IMR-90 (cell line): ENCODE data around the gene SLC25A21. TPM values are rescaled to one million over a fixed set of nuclear protein-coding genes. Genes with fewer than 3 reads are reported as not detected.

Source experiments
- ATAC-seq: fragments of 200-7000 bp; cut with Tn5 transposase; 2 replicates; pipeline ENCODE4 v1.9.1; 2020; ENCODE audit warnings: low read depth, mild to moderate bottlenecking, moderate library complexity
- BruUV-seq: library from RNA; stranded (reverse); fragments of 400-500 nt; replicated peaks from 2 replicates; lab custom pipeline; 2021; lab: Mats Ljungman, UMichigan
- CTCF ChIA-PET: fragments of 300-600 bp; formaldehyde crosslinking; extraction: SDS; loops from one replicate; lab custom pipeline; 2021; ENCODE audit warnings: antibody characterized with exemption; lab: Yijun Ruan, JAX
- POLR2A ChIA-PET: fragments of 300-600 bp; sonication (Branson Sonifier 250); formaldehyde crosslinking; loops from one replicate; lab custom pipeline; 2022; ENCODE audit warnings: antibody characterized with exemption; ENCODE audit not compliant: unreplicated experiment; lab: Charles Lee
- DNase-seq: peaks from one replicate; pipeline ENCODE4 v3.0.0; 2013
- H2AFZ ChIP-seq: replicated peaks from 2 replicates; pipeline ENCODE3; 2013; ENCODE audit warnings: low read length, mild to moderate bottlenecking; ENCODE audit not compliant: poor library complexity
- H2AK5ac ChIP-seq: 2 replicates; pipeline ENCODE4 v1.6.1; 2013; ENCODE audit warnings: low read depth, low read length, inconsistent platforms
- H2AK9ac ChIP-seq: replicated peaks from 2 replicates; pipeline ENCODE3; 2013; ENCODE audit warnings: mild to moderate bottlenecking, low read depth, low read length, moderate library complexity; ENCODE audit not compliant: poor library complexity
- H2BK120ac ChIP-seq: 2 replicates; pipeline ENCODE4 v1.6.1; 2013; ENCODE audit warnings: low read depth, low read length, inconsistent platforms
- H2BK15ac ChIP-seq: 3 replicates; pipeline ENCODE4 v1.6.1; 2013; ENCODE audit warnings: low read depth, low read length, inconsistent platforms
- H2BK20ac ChIP-seq: 2 replicates; pipeline ENCODE4 v1.6.1; 2013; ENCODE audit warnings: low read depth, mild to moderate bottlenecking, inconsistent platforms, low read length, moderate library complexity
- H2BK5ac ChIP-seq: 2 replicates; pipeline ENCODE4 v1.6.1; 2013; ENCODE audit warnings: mild to moderate bottlenecking, low read depth, low read length, inconsistent platforms; ENCODE audit not compliant: poor library complexity, severe bottlenecking
- H3K14ac ChIP-seq: replicated peaks from 2 replicates; pipeline ENCODE4 v1.6.1; 2013; ENCODE audit warnings: low read depth, low read length, inconsistent platforms
- H3K18ac ChIP-seq: 2 replicates; pipeline ENCODE4 v1.6.1; 2013; ENCODE audit warnings: low read depth, low read length, control low read depth
- H3K23ac ChIP-seq: 2 replicates; pipeline ENCODE4 v1.6.1; 2013; ENCODE audit warnings: low read depth, low read length, inconsistent platforms
- H3K27ac ChIP-seq: 2 replicates; pipeline ENCODE4 v1.5.1; 2013; ENCODE audit warnings: mild to moderate bottlenecking, control low read depth, low read length; ENCODE audit not compliant: insufficient read depth
- H3K27me3 ChIP-seq: 2 replicates; pipeline ENCODE4 v1.6.1; 2013; ENCODE audit warnings: low read length; ENCODE audit not compliant: control insufficient read depth, insufficient read depth
- H3K36me3 ChIP-seq: 2 replicates; pipeline ENCODE4 v1.6.1; 2013; ENCODE audit warnings: low read length, mixed read lengths; ENCODE audit not compliant: control insufficient read depth, insufficient read depth
- H3K4ac ChIP-seq: 2 replicates; pipeline ENCODE4 v1.6.1; 2013; ENCODE audit warnings: low read depth, low read length, inconsistent platforms
- H3K4me1 ChIP-seq: 2 replicates; pipeline ENCODE4 v1.6.1; 2013; ENCODE audit warnings: low read length, mixed read lengths; ENCODE audit not compliant: control insufficient read depth, insufficient read depth
- H3K4me2 ChIP-seq: 2 replicates; pipeline ENCODE4 v1.6.1; 2013; ENCODE audit warnings: low read depth, mild to moderate bottlenecking, control low read depth, low read length, moderate library complexity
- H3K4me3 ChIP-seq: 2 replicates; pipeline ENCODE4 v1.5.1; 2013; ENCODE audit warnings: low read depth, mild to moderate bottlenecking, control low read depth, low read length, moderate library complexity; ENCODE audit not compliant: insufficient read depth
- H3K56ac ChIP-seq: 2 replicates; pipeline ENCODE4 v1.6.1; 2013; ENCODE audit warnings: low read length, inconsistent platforms; ENCODE audit not compliant: insufficient read depth; ENCODE audit errors: extremely low read depth
- H3K79me1 ChIP-seq, 2 experiments: 2 replicates each; pipeline ENCODE4 v1.6.1; 2013; ENCODE audit warnings: low read length in 2 of 2, inconsistent platforms in 1 of 2, low read depth in 1 of 2
- H3K9ac ChIP-seq: 2 replicates; pipeline ENCODE4 v1.6.1; 2013; ENCODE audit warnings: low read depth, low read length, control low read depth
- H3K9me1 ChIP-seq: 2 replicates; pipeline ENCODE4 v1.6.1; 2013; ENCODE audit warnings: low read length, inconsistent platforms; ENCODE audit not compliant: insufficient read depth
- H3K9me3 ChIP-seq: 2 replicates; pipeline ENCODE4 v1.6.1; 2013; ENCODE audit warnings: low read length; ENCODE audit not compliant: control insufficient read depth, insufficient read depth
- H4K20me1 ChIP-seq: 2 replicates; pipeline ENCODE4 v1.6.1; 2013; ENCODE audit warnings: low read length, inconsistent platforms; ENCODE audit not compliant: insufficient read depth
- H4K5ac ChIP-seq: 2 replicates; pipeline ENCODE4 v1.6.1; 2013; ENCODE audit warnings: mild to moderate bottlenecking, low read depth, low read length, control low read depth
- H4K8ac ChIP-seq, 2 experiments: 2 replicates each; pipeline ENCODE4 v1.6.1; 2013; ENCODE audit warnings: low read depth in 2 of 2, low read length in 2 of 2, control low read depth in 1 of 2, inconsistent platforms in 1 of 2
- H4K91ac ChIP-seq: 2 replicates; pipeline ENCODE4 v1.6.1; 2013; ENCODE audit warnings: low read depth, low read length, inconsistent platforms; ENCODE audit not compliant: insufficient read depth
- RAD21 ChIP-seq: IDR thresholded peaks from 2 replicates; pipeline ENCODE4 v1.6.1; 2012; ENCODE audit warnings: low read length, improper control_type of control experiment
- WGBS, 2 experiments: methylation state at CpG; one replicate each; pipeline versions ENCODE4 v1.1.5 to v1.1.7; 2013; ENCODE audit warnings: missing lambda C conversion rate in 2 of 2; ENCODE audit not compliant: insufficient read length in 1 of 2; ENCODE audit errors: extremely low coverage in 2 of 2; 5-methylcytosine and 5-hydroxymethylcytosine counted together
- dilution Hi-C: fragments of 300-500 bp; cut with HindIII; formaldehyde crosslinking; loops from one replicate; pipeline ENCODE4 v1.14.3; 2018; ENCODE audit warnings: low sequenced_read_pairs; ENCODE audit not compliant: unreplicated experiment
- in situ Hi-C: fragments of 300-500 bp; cut with MboI; formaldehyde crosslinking; loops from 3 replicates; pipeline ENCODE4 v1.14.3; 2019; ENCODE audit warnings: low sequenced_read_pairs, inconsistent platforms, mixed read lengths
- intact Hi-C: fragments of 100-400 bp; cut with micrococcal nuclease; formaldehyde crosslinking; loops from 2 replicates; pipeline ENCODE4 v1.10.0; 2022
- polyA plus RNA-seq, 3 experiments: library from polyadenylated mRNA; depleted of rRNA; stranded (reverse); fragments of >200 nt; gene quantifications; 2 replicates each; pipeline ENCODE4 v1.2.3, GENCODE V29; 2012; ENCODE audit warnings: low replicate concordance in 1 of 3
- total RNA-seq: library from RNA; depleted of rRNA; stranded (reverse); fragments of >200 nt; gene quantifications from 2 replicates; pipeline ENCODE4 v1.2.3, GENCODE V29; 2012

The SLC25A21 gene
- total and polyA plus RNA-seq, 2 of the 4 experiments (the other 2 are of a cell fraction): 0.62 to 0.90 TPM

DNA sequence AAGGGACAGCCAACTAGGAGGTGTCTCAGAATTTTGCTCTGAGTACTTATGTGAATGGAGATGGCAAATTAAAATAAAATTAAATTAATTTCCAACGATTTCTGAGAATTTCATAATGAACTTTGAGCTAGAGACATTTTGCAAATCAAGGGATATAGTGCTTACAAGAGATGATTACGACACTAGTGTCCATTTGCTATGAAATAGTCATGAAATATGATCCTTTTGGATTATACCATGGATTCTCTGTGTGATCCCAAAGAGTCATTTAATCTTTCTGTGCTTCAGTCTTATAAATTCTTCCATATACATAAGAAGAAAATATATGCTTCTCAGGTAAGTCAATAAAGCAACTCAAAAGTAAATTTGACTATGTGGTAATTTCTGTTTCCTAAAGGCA is 240.6 kb downstream of the SLC25A21 start:
- H3K9me3 ChIP-seq: no peaks in the 10 kb centered on the region
- no peak overlapping the region for H4K8ac ChIP-seq
- H2AK9ac ChIP-seq: no peak overlapping the region
- intact Hi-C loops: no loop called here
- H3K9ac ChIP-seq: no peak overlapping the region
- dilution Hi-C loops: no loop called here
- BruUV-seq: no TSS peak
- H3K36me3 ChIP-seq: no peaks in the 10 kb centered on the region
- no peaks in the 10 kb centered on the region for H4K20me1 ChIP-seq
- no peak overlapping the region for H3K4me2 ChIP-seq
- H3K14ac ChIP-seq: no peak overlapping the region
- ATAC-seq (no peak), DNase-seq (no peak)
- no peak overlapping the region for H3K27ac ChIP-seq
- H4K5ac ChIP-seq: no peak overlapping the region
- no peak overlapping the region for H3K23ac ChIP-seq
- no peak overlapping the region for H2BK5ac ChIP-seq
- no peak overlapping the region for H2BK120ac ChIP-seq
- H3K79me1 ChIP-seq: no peaks in the 10 kb centered on the region
- in situ Hi-C loops: no loop called here
- ChIA-PET CTCF (no interaction called here), POLR2A (no interaction called here)
- WGBS, 2 experiments: no CpG with 5 or more reads among the region's 2 CpGs
- no peak overlapping the region for H3K56ac ChIP-seq
- no peak overlapping the region for H3K18ac ChIP-seq
- H3K4ac ChIP-seq: no peak overlapping the region
- no peaks in the 10 kb centered on the region; the same call in 1 of the 2 replicates for H3K9me1 ChIP-seq
- no peak overlapping the region for H2AFZ ChIP-seq
- H2BK20ac ChIP-seq: no peak overlapping the region
- H3K4me3 ChIP-seq: no peak overlapping the region
- no peaks in the 10 kb centered on the region for H3K27me3 ChIP-seq
- H2AK5ac ChIP-seq: no peak overlapping the region
- no peak overlapping the region for H4K91ac ChIP-seq
- H3K4me1 ChIP-seq: no peaks in the 10 kb centered on the region
- no peak for TF ChIP-seq RAD21
- no peak overlapping the region for H2BK15ac ChIP-seq
